Amygdala (tissue), 56 donors: ENCODE data around the gene CTNNA2.
A peak's percentile ranks its signal among the peaks of the same experiment; 100 is the strongest.

Experiments
- DNase-seq, 56 donors: peaks; one replicate each; lab custom pipeline; 2025; lab: John Stamatoyannopoulos, UW

The CTNNA2 gene

GRCh38 chr2:79844011-79844410, 331.2 kb downstream of the CTNNA2 start:
- no peak for DNase-seq

- DNase-seq, result no peak
Observed at GRCh38 chr2:79846878-79847277, 334.0 kb downstream of the CTNNA2 start.

- DNase-seq, result no peak
Observed at GRCh38 chr2:79849241-79849640, 336.4 kb downstream of the CTNNA2 start.

GRCh38 chr2:79849949-79850348, 337.1 kb downstream of the CTNNA2 start:
- no peak for DNase-seq

GRCh38 chr2:79850912-79851311, 338.1 kb downstream of the CTNNA2 start:
- no peak for DNase-seq

- DNase-seq, result peak in 22 of 56 donors; percentile 5 to 69 (median 38)
Observed at GRCh38 chr2:79855264-79856006, 342.6 kb downstream of the CTNNA2 start.

- DNase-seq, result no peak
Observed at GRCh38 chr2:79857888-79858287, 345.0 kb downstream of the CTNNA2 start.

- DNase-seq, result peak in 18 of 56 donors; percentile 1 to 52 (median 12)
Observed at GRCh38 chr2:79860228-79861058, 347.6 kb downstream of the CTNNA2 start.

GRCh38 chr2:79861059-79861374, 348.2 kb downstream of the CTNNA2 start:
- DNase-seq, result no peak

- no peak for DNase-seq
Observed at GRCh38 chr2:79862756-79863155, 349.9 kb downstream of the CTNNA2 start.

- DNase-seq, result no peak
Observed at GRCh38 chr2:79872656-79873055, 359.8 kb downstream of the CTNNA2 start.

- DNase-seq, result no peak
Observed at GRCh38 chr2:79874015-79874414, 361.2 kb downstream of the CTNNA2 start.

- peak in 8 of 56 donors; percentile 4 to 38 (median 12) for DNase-seq
Observed at GRCh38 chr2:79876430-79876829, 363.6 kb downstream of the CTNNA2 start.

GRCh38 chr2:79882548-79882947, 369.7 kb downstream of the CTNNA2 start:
- no peak for DNase-seq

- peak in 9 of 56 donors; percentile 10 to 59 (median 22) for DNase-seq
Observed at GRCh38 chr2:79887747-79888374, 375.0 kb downstream of the CTNNA2 start.

GRCh38 chr2:79892123-79892522, 379.3 kb downstream of the CTNNA2 start:
- DNase-seq, result no peak

GRCh38 chr2:79899196-79899595, 386.3 kb downstream of the CTNNA2 start:
- no peak for DNase-seq

GRCh38 chr2:79901161-79901560, 388.3 kb downstream of the CTNNA2 start:
- no peak for DNase-seq

- DNase-seq, result no peak
Observed at GRCh38 chr2:79903222-79904000, 390.6 kb downstream of the CTNNA2 start.

GRCh38 chr2:79906139-79906890, 393.5 kb downstream of the CTNNA2 start:
- peak in 2 of 56 donors; percentile 3 to 4 for DNase-seq
